Measurements from ENCODE around the gene RAB39A.
"Not testable (repeated sequence)": the region's sequence is repeated elsewhere in the genome, so short reads cannot be mapped to it uniquely, and the experiment has no call there.

DNA sequence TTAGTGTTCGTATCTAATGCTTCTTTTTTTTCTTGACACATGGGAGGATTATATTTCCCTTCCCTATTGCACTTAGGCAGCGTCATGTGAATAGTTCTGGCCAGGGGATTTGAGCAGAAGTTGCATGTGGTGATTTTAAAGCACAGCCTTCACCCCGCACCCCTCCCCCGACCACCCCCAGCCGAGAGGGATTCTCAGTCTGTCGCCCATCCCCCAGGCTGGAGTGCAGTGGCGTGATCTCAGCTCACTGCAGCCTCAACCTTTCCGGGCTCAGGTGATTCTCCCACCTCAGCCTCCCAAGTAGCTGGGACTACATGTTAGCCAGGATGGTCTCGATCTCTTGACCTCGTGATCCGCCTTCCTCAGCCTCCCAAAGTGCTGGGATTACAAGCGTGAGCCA, 20.1 kb downstream of the RAB39A start:
- TF ChIP-seq CTCF (IDR thresholded peaks at IDR 0.05); POLR2A (IDR thresholded peaks at IDR 0.05; ENCODE audit: low read depth); POLR2AphosphoS5 (IDR thresholded peaks at IDR 0.05); EP300 (IDR thresholded peaks at IDR 0.05): not testable (repeated sequence)
